22Rv1 (cell line): ENCODE data around the gene CACUL1.

Source experiments
- CTCF ChIP-seq: fragments of 450-650 bp; IDR thresholded peaks from 2 replicates; pipeline ENCODE4 v1.5.1; 2017; ENCODE audit warnings: mild to moderate bottlenecking
- ZFX ChIP-seq: fragments of 450-650 bp; IDR thresholded peaks from 2 replicates; pipeline ENCODE4 v1.6.1; 2017; ENCODE audit warnings: antibody characterized with exemption, borderline replicate concordance

- TF ChIP-seq CTCF (no peak), ZFX (no peak)
Observed at GRCh38 chr10:118754556-118755423, at the start of gene CACUL1.
